ACC112 (cell line): ENCODE measurements around the gene USP17L29.
"Not testable (repeated sequence)": the region's sequence is repeated elsewhere in the genome, so short reads cannot be mapped to it uniquely, and the experiment has no call there.

Experiments
- H2AFZ ChIP-seq: fragments of 200-600 bp; sonication (generic); one replicate; pipeline ENCODE4 v1.6.0; 2017; ENCODE audit warnings: antibody characterized with exemption, low read length; ENCODE audit not compliant: unreplicated experiment
- H3K27ac ChIP-seq: fragments of 200-600 bp; sonication (generic); 2 replicates; pipeline ENCODE4 v1.5.1; 2014; ENCODE audit warnings: low read depth, mild to moderate bottlenecking, antibody characterized with exemption, low read length, moderate library complexity
- H3K27me3 ChIP-seq: fragments of 200-600 bp; sonication (generic); 2 replicates; pipeline ENCODE4 v1.6.1; 2014; ENCODE audit warnings: mild to moderate bottlenecking, antibody characterized with exemption, low read length, moderate library complexity, mixed read lengths; ENCODE audit not compliant: insufficient read depth
- H3K36me3 ChIP-seq: fragments of 200-600 bp; sonication (generic); 2 replicates; pipeline ENCODE4 v1.6.1; 2016; ENCODE audit warnings: mild to moderate bottlenecking, antibody characterized with exemption, low read length, moderate library complexity, mixed read lengths; ENCODE audit not compliant: insufficient read depth
- H3K4me1 ChIP-seq: fragments of 200-600 bp; sonication (generic); one replicate; pipeline ENCODE4 v1.6.1; 2016; ENCODE audit warnings: low read length, mixed read lengths; ENCODE audit not compliant: insufficient read depth, unreplicated experiment, control insufficient read depth
- H3K4me3 ChIP-seq: fragments of 200-600 bp; sonication (generic); 2 replicates; pipeline ENCODE4 v1.5.1; 2014; ENCODE audit warnings: mild to moderate bottlenecking, low read depth, low read length
- H3K79me2 ChIP-seq: fragments of 200-600 bp; sonication (generic); one replicate; pipeline ENCODE4 v1.6.0; 2016; ENCODE audit warnings: low read length; ENCODE audit not compliant: control insufficient read depth, unreplicated experiment, insufficient read depth

USP17L29 gene

GRCh38 chr4:9381012-9381534 lies 27.6 kb downstream of the USP17L29 start:
- not testable (repeated sequence) for H3K27ac ChIP-seq, H3K36me3 ChIP-seq, H3K4me3 ChIP-seq, H2AFZ ChIP-seq, H3K79me2 ChIP-seq, H3K4me1 ChIP-seq, H3K27me3 ChIP-seq

GRCh38 chr4:9384126-9384525 lies 30.7 kb downstream of the USP17L29 start:
- Histone ChIP-seq H3K27ac (no peak overlapping the region), H2AFZ (no peak overlapping the region), H3K4me3 (no peak overlapping the region), H3K36me3 (no peaks in the 10 kb centered on the region), H3K79me2 (no peaks in the 10 kb centered on the region), H3K4me1 (no peaks in the 10 kb centered on the region), H3K27me3 (no peaks in the 10 kb centered on the region)

DNA sequence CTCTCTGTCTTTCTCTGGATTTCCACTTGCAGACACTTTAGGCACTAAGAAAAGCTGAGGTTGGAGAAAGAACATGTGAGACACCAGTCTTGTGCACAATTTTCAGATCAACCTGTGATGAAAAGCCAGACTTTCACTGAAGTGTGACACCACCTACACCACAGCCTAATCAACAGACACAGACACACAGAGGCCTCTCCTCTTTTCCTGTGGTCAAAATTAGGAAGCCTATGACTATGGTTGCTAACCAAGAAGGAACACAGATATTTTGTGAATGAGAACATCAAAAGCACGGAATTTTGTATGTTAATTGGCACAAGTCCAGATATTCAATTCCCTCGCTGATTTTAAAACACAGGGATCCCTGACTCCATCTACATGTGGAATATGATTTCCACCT lies 35.6 kb downstream of the USP17L29 start:
- H3K27me3 ChIP-seq, H3K4me1 ChIP-seq, H2AFZ ChIP-seq, H3K27ac ChIP-seq, H3K4me3 ChIP-seq, H3K79me2 ChIP-seq, H3K36me3 ChIP-seq: not testable (repeated sequence)
